CD1c-positive myeloid dendritic cell (primary cell): ENCODE data around the gene HHEX.
"Not testable (repeated sequence)": the region's sequence is repeated elsewhere in the genome, so short reads cannot be mapped to it uniquely, and the experiment has no call there.

Source experiments
- DNase-seq: peaks from one replicate; pipeline ENCODE4 v3.0.0-alpha.2; 2016; ENCODE audit errors: extremely low spot score

Gene HHEX

GRCh38 chr10:92689663-92690210 is at the start of gene HHEX:
Gene HHEX (plus strand): TSS chr10:92689955. CDS start chr10:92689987, 32 bp downstream.
- DNase-seq, result peak; percentile 94

- DNase-seq, result no peak
These were observed 49.6 kb upstream of the HHEX start for GRCh38 chr10:92640107-92640506.

GRCh38 chr10:92641492-92641891 is 48.3 kb upstream of the HHEX start:
- no peak for DNase-seq

- DNase-seq, result peak; percentile 3
These were observed 44.8 kb upstream of the HHEX start for GRCh38 chr10:92644921-92645320.

GRCh38 chr10:92650864-92651263 is 38.9 kb upstream of the HHEX start:
- not testable (repeated sequence) for DNase-seq

DNA sequence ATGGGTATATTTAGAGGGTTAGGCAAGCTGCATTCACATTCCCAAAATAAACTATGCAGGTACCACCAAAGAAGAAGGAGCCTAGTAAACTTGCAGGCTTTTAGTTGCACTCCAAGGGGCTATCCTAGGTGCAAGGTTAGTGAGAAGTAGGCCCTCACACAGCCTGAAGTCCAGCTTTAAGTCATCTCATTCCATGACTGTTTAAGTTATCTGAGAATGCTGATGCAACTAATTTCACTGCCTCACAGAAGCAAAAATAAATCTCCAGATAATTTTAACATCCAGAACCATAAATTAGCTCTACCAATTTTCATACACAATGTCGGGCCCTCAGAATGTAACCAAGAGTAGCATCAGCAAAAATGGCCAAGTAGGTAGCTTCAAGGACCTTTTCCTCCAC is 34.3 kb upstream of the HHEX start:
- DNase-seq, result no peak

GRCh38 chr10:92656266-92656961 is 33.3 kb upstream of the HHEX start:
- DNase-seq, result no peak

GRCh38 chr10:92657024-92657423 is 32.7 kb upstream of the HHEX start:
- DNase-seq, result no peak

DNA sequence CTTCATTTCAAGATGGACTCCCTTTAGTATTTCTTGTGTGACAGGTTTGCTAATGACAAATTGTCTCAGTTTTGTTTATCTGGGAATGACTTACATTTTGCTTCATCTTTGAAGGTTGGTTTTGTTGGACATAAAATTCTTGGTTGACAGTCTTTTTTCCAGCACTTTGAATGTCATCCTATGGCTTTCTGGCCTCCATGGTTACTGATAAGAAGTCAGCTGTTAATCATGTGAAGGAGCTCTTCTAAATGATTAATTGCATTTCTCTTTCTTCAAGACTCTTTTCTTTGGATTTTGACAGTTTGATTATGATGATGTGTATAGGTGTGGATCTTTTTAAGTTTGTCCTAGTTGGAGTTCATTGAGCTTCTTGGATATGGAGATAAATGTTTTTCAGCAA is 26.9 kb upstream of the HHEX start:
- DNase-seq, result no peak

DNA sequence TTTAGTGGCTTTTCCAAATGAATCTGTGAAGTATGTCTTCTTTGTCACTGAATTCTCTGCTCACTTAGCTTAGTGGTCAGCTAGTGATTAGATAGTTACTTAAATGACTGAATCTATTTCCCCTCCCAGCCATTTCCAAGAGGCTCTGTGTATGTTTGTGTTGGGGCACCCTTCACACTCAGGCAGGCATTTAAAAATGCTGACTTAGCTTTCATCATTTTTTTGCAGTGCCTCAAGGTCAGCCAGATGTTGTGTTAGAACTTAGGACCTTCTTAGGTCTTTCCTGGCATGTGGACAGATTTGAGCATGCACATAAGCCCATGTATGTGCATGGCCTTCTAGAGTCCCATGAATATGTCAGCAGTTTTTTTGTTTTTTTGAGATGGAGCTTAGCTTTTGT is 25.4 kb upstream of the HHEX start:
- no peak for DNase-seq

DNA sequence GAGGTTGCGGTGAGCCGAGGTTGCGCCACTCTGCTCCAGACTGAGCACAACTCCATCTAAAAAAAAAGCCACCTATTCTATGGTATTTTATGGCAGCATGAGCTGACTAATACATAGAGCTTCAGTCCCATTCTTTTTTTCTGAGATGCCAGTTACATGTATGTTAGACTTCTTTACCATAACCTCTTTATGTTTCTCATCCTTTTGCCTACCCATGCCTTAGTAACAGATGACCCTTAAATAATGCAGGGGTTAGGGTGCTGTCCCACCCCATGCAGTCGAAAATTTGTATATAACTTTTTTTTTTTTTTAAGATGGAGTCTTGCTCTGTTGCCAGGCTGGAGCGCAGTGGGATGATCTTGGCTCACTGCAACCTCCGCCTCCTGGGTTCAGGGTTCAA is 22.7 kb upstream of the HHEX start:
- no peak for DNase-seq

- no peak for DNase-seq
These were observed 12.0 kb upstream of the HHEX start for GRCh38 chr10:92677708-92678107.

DNA sequence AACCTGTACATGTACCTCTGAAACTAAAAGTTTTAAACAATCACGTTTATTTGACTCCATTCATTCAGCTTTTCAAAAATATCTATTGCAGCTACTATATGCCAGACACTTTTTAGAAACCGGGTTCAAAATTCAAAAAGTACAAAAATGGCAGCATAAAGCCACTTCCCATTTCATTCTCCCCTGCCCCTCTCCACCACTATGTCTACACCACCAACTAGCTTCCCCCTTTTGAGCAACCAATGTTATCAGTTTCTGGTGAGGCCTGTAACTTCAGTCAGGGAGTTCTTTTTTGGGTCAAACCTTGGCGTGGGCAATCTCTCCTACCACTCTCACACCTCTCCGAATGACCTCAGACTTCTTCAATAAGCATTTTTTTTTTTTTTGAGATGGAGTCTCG is 11.5 kb upstream of the HHEX start:
- no peak for DNase-seq

DNA sequence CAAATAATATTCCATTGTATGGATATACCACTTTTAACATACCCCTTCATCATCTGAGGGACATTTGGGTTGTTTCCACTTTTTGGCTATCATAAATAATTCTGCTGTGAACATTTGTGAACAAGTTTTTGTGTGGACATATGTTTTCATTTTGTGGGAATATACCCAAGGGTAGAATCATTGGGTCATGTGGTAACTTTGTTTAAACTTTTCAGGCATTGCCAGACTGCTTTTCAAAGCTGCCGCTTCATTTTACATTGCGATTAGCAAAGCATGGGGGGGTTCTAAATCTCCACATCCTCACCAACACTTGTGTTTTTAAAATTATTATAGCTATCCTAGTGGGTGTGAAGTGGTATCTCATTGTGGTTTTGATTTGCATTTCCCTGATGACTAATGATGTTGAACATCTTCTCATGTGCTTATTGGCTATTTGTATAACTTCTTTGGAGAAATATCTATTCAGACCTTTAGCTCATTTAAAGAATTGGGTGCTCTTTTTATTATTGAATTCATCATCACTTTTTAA is 8.4 kb upstream of the HHEX start:
- DNase-seq, result no peak

- peak; percentile 72 for DNase-seq
These were observed 1.2 kb upstream of the HHEX start for GRCh38 chr10:92688573-92688926.

DNA sequence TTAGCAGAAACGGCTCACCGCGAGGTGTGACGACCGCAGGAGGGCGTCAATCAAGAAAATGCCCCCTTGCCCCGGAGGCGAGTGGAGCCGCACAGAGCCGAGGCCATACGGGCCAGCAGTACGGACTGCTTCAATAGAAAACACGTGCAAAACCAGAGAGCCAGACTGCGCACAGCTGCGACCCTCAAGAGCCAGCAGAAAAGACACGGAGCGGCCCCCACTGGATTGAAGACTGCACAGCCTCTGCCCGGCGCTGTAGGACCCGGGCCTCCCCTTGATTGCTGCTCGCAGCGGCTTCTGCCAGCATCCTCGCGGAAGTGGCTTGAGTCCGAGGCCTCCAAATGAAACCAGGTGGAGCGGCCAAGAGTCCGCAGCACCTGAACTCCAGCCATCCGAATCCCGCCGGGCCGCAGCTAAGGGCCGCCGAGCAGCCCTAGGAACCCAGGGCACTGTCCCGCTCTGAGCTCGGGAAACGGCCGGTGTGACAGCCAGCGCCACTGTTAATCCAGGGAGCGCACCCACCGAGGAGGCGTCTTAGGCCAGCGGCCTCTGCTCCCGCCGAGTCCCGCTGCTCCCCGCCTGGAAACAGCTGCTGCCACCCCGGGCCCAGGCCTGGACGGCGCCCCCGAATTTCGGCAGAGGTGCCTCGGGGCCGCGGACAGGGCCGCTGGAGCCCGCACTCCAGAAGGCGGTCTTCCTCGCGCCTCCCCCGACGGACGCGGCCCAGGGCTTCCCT is 660 bp upstream of the HHEX start:
- peak; percentile 22 for DNase-seq

GRCh38 chr10:92690211-92690914 is 608 bp downstream of the HHEX start:
- peak; percentile 86 for DNase-seq

GRCh38 chr10:92690915-92691590 is 1.3 kb downstream of the HHEX start:
- peak; percentile 90 for DNase-seq

DNA sequence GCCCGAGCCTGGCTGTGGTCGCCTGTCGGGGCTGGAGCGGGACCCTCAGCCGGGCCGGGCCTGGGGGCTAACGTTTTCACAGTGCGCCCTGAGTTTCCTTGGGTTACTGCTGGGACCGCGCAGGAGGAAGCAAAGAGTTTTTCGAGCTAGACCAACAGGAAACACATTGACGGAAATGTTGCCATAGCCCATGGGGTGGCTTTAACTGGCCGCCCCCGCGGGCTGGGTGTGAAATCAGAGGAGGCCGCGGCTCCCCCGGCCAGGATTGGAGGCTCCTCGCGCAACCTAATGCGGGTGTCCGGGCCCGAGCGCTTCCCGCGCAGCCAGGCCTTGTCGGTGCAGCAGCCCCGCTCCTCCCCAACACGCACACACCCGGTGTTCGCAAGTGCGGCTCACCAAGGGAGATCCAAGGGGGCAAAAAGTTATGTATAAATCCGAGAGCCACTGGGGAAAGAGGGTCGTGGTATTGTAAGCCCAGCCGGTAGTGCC is 1.9 kb downstream of the HHEX start:
- peak; percentile 91 for DNase-seq

DNA sequence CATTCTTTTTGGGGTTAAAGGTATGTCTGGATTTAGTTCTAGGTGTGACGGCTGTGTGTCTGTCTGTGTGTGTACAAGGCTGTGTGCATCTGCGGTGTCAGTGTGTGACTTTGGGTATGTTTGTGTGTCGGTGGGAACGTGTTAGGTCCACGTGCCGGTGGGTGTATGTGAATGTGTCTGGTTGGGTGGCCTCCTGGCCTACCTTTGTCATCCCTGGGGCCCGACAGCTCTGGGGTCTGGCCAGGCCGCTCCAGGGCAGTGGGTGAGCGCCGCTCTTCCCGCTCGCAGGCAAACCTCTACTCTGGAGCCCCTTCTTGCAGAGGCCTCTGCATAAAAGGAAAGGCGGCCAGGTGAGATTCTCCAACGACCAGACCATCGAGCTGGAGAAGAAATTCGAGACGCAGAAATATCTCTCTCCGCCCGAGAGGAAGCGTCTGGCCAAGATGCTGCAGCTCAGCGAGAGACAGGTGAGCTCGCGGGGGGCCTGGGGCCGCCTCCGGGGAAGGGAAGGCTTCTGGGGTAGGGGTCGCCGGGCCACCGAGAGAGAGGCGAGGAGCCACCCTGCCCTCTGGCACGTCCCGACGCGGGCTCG is 2.4 kb downstream of the HHEX start:
- DNase-seq, result no peak
